Mucosa of descending colon (tissue), 3 donors: Measurements from ENCODE around the gene HLA-DQB1. TPM values are rescaled to one million over a fixed set of nuclear protein-coding genes. Genes with fewer than 3 reads are reported as not detected.
A peak's percentile ranks its signal among the peaks of the same experiment; 100 is the strongest.

Source experiments
- ATAC-seq: fragments of 200-7000 bp; cut with Tn5 transposase; one replicate; pipeline ENCODE4 v1.9.1; 2020; ENCODE audit warnings: mild to moderate bottlenecking, moderate library complexity
- DNase-seq, 3 donors: peaks; one replicate each; pipeline ENCODE4 v3.0.0-alpha.2; 2020
- H3K36me3 ChIP-seq: fragments of 200-600 bp; one replicate; pipeline ENCODE4 v1.8.0; 2021; ENCODE audit warnings: low read depth, mild to moderate bottlenecking
- H3K4me1 ChIP-seq: fragments of 200-600 bp; one replicate; pipeline ENCODE4 v1.8.0; 2021; ENCODE audit warnings: low read depth, mild to moderate bottlenecking
- H3K4me3 ChIP-seq: fragments of 200-600 bp; one replicate; pipeline ENCODE4 v1.8.0; 2021; ENCODE audit warnings: mild to moderate bottlenecking
- H3K9me3 ChIP-seq: fragments of 200-600 bp; one replicate; pipeline ENCODE4 v1.8.0; 2021; ENCODE audit warnings: mild to moderate bottlenecking
- CTCF ChIP-seq: fragments of 200-600 bp; IDR thresholded peaks from one replicate; pipeline ENCODE4 v1.8.0; 2022; ENCODE audit warnings: antibody characterized with exemption, mild to moderate bottlenecking
- intact Hi-C, 2 donors: fragments of 100-400 bp; cut with DNase I in 1 of 2; cut with micrococcal nuclease in 1 of 2; formaldehyde crosslinking; loops; one replicate each; pipeline versions ENCODE4 v1.11.0 to v1.11.1; 2022; cut with DNase I, micrococcal nuclease
- total RNA-seq, 3 donors: library from RNA; stranded (reverse); fragmentation: NEBNext Ultra II Directional in 2 of 3; extraction: Animal tissue kit (Norgen Biotek cat#: 25700) in 2 of 3; gene quantifications; one replicate each; pipeline versions ENCODE4 v1.2.1 to v1.2.4, GENCODE V29; 2021 to 2023
- donor health status: DM: no; HTN: no; CAD: no; lungs with moderate emphysema.
- donor health status: DM: no; HTN: no; CAD: no.
- donor health status: DM: no; HTN: yes; CAD: no.

The HLA-DQB1 gene
- total RNA-seq, 3 donors from 2014 or later = 4.7 to 18.6 (median 14.9) TPM

GRCh38 chr6:32700391-32701040 is 34.1 kb upstream of the HLA-DQB1 start:
- peak; percentile 25 for TF ChIP-seq CTCF
- ATAC-seq (peak; percentile 83), DNase-seq (peak in 1 of 3 donors; percentile 36)
- intact Hi-C loops = loop anchor here (5.0 kb wide), 2 partner anchors 268 to 283 kb away; no protein-coding TSS in a partner anchor
- no peak overlapping the region for H3K4me3 ChIP-seq
- no peaks in the 10 kb centered on the region for H3K4me1 ChIP-seq
- no peaks in the 10 kb centered on the region for H3K9me3 ChIP-seq
- H3K36me3 ChIP-seq = no peaks in the 10 kb centered on the region

GRCh38 chr6:32697031-32697430 is 30.6 kb upstream of the HLA-DQB1 start:
- no peak for TF ChIP-seq CTCF
- H3K36me3 ChIP-seq = no peaks in the 10 kb centered on the region
- H3K4me1 ChIP-seq = no peaks in the 10 kb centered on the region
- no peak for ATAC-seq
- H3K4me3 ChIP-seq = no peak overlapping the region
- DNase-seq = no peak
- intact Hi-C loops = loop anchor here in 1 of 2 donors (10.0 kb wide), 1 partner anchor 452 kb away; no protein-coding TSS in a partner anchor
- H3K9me3 ChIP-seq = no peaks in the 10 kb centered on the region

- Histone ChIP-seq H3K36me3 (no peaks in the 10 kb centered on the region), H3K4me1 (no peaks in the 10 kb centered on the region), H3K9me3 (no peaks in the 10 kb centered on the region), H3K4me3 (no peak overlapping the region)
- peak; percentile 17 for TF ChIP-seq CTCF
- intact Hi-C loops = loop anchor here in 1 of 2 donors (10.0 kb wide), 1 partner anchor 447 kb away; no protein-coding TSS in a partner anchor
- DNase-seq = peak in 2 of 3 donors; percentile 42 to 58
- peak; percentile 83 for ATAC-seq
Observed at GRCh38 chr6:32692019-32692418, 25.6 kb upstream of the HLA-DQB1 start.

- intact Hi-C loops = loop anchor here in 1 of 2 donors (10.0 kb wide), 1 partner anchor 445 kb away; no protein-coding TSS in a partner anchor
- no peak for TF ChIP-seq CTCF
- DNase-seq = no peak
- no peak overlapping the region for H3K4me3 ChIP-seq
- H3K4me1 ChIP-seq = no peaks in the 10 kb centered on the region
- H3K9me3 ChIP-seq = no peaks in the 10 kb centered on the region
- peak; percentile 55 for ATAC-seq
- no peaks in the 10 kb centered on the region for H3K36me3 ChIP-seq
Observed at GRCh38 chr6:32689531-32690501, 23.4 kb upstream of the HLA-DQB1 start.

- no peak for TF ChIP-seq CTCF
- H3K36me3 ChIP-seq = no peaks in the 10 kb centered on the region
- H3K4me1 ChIP-seq = no peaks in the 10 kb centered on the region
- ATAC-seq (peak; percentile 92), DNase-seq (peak in 1 of 3 donors; percentile 24)
- intact Hi-C loops = no loop called here
- H3K4me3 ChIP-seq = no peak overlapping the region
- H3K9me3 ChIP-seq = no peaks in the 10 kb centered on the region
Observed at GRCh38 chr6:32685603-32686002, 19.1 kb upstream of the HLA-DQB1 start.
